K562 (cell line): ENCODE data around the gene GHR. TPM values are rescaled to one million over a fixed set of nuclear protein-coding genes. Genes with fewer than 3 reads are reported as not detected.

ENCODE experiments used
- ATAC-seq: fragments of 200-7000 bp; cut with Tn5 transposase; 3 replicates; pipeline ENCODE4 v1.9.1; 2020; ENCODE audit warnings: moderate library complexity
- BruUV-seq: library from RNA; stranded (reverse); fragments of 400-500 nt; replicated peaks from 2 replicates; lab custom pipeline; 2021; lab: Mats Ljungman, UMichigan
- CTCF ChIA-PET: fragments of 300-600 bp; formaldehyde crosslinking; extraction: SDS; loops from one replicate; lab custom pipeline; 2021; ENCODE audit warnings: low intra/inter-chr PET ratio; lab: Yijun Ruan, JAX
- POLR2A ChIA-PET: fragments of 300-600, 350-650 bp; sonication (Branson Sonifier 250); formaldehyde crosslinking; extraction: SDS; loops from one replicate; lab custom pipeline; 2021; ENCODE audit warnings: antibody characterized with exemption, inconsistent platforms; lab: Yijun Ruan, JAX
- DNase-seq, 4 experiments: peaks; one replicate each; pipeline versions ENCODE4 v3.0.0 to v3.0.0-alpha.2; 2011 to 2018; ENCODE audit warnings: low spot score in 3 of 4, mixed read lengths in 3 of 4; ENCODE audit errors: extremely low read depth in 1 of 4
- FAIRE-seq: peaks from 2 replicates; lab custom pipeline; 2011; peaks lifted over from hg19 to GRCh38; lab: Jason Lieb, UNC
- H2AFZ ChIP-seq: 2 replicates; pipeline ENCODE4 v1.6.0; 2011; ENCODE audit warnings: low read depth, low read length, control low read depth, inconsistent platforms
- H3K27ac ChIP-seq: fragments of 200-600 bp; 3 replicates; pipeline ENCODE4 v1.8.0; 2011; ENCODE audit warnings: low read depth, mild to moderate bottlenecking, control low read depth, inconsistent platforms, low read length, moderate library complexity, mixed read lengths; ENCODE audit errors: extremely low read depth
- H3K27me3 ChIP-seq, 2 experiments: fragments of 300-600 bp in 1 of 2; 2 replicates in 1 of 2; 3 replicates in 1 of 2; pipeline versions ENCODE4 v1.6.0 to v1.8.0; 2011; ENCODE audit warnings: inconsistent platforms in 2 of 2, low read length in 2 of 2, mild to moderate bottlenecking in 1 of 2, mixed read lengths in 1 of 2, moderate library complexity in 1 of 2; ENCODE audit not compliant: control insufficient read depth in 2 of 2, insufficient read depth in 2 of 2
- H3K36me3 ChIP-seq: fragments of 300-600 bp; 3 replicates; pipeline ENCODE4 v1.8.0; 2011; ENCODE audit warnings: mild to moderate bottlenecking, low read length, inconsistent platforms; ENCODE audit not compliant: control insufficient read depth, insufficient read depth
- H3K4me1 ChIP-seq, 2 experiments: fragments of 200-600 bp in 1 of 2; replicated peaks in 1 of 2; 2 replicates in 1 of 2; 3 replicates in 1 of 2; pipeline versions ENCODE4 v1.5.1 to v1.8.0; 2011; ENCODE audit warnings: inconsistent platforms in 2 of 2, low read length in 2 of 2, mild to moderate bottlenecking in 1 of 2, mixed read lengths in 1 of 2, moderate library complexity in 1 of 2; ENCODE audit not compliant: control insufficient read depth in 2 of 2, insufficient read depth in 2 of 2
- H3K4me2 ChIP-seq: 2 replicates; pipeline ENCODE4 v1.6.1; 2011; ENCODE audit warnings: low read length, control low read depth, inconsistent platforms, mixed read lengths; ENCODE audit not compliant: insufficient read depth
- H3K4me3 ChIP-seq: fragments of 200-600 bp; sonication (generic), shearing (Covaris generic); 2 replicates; pipeline ENCODE4 v1.5.1; 2016; ENCODE audit warnings: control low read depth, inconsistent platforms
- H3K79me2 ChIP-seq: fragments of 200-600 bp; 3 replicates; pipeline ENCODE4 v1.8.0; 2011; ENCODE audit warnings: low read length, inconsistent platforms; ENCODE audit not compliant: control insufficient read depth, insufficient read depth
- H3K9ac ChIP-seq, 2 experiments: 2 replicates each; pipeline versions ENCODE4 v1.6.0 to v1.6.1; 2011; ENCODE audit warnings: low read depth in 2 of 2, low read length in 2 of 2, control low read depth in 1 of 2, inconsistent platforms in 1 of 2, mild to moderate bottlenecking in 1 of 2, mixed read lengths in 1 of 2; ENCODE audit not compliant: insufficient read depth in 1 of 2
- H3K9me1 ChIP-seq: one replicate; pipeline ENCODE4 v1.6.0; 2011; ENCODE audit warnings: inconsistent platforms, mild to moderate bottlenecking, low read length, moderate library complexity; ENCODE audit not compliant: control insufficient read depth, insufficient read depth
- H3K9me3 ChIP-seq: replicated peaks from 2 replicates; pipeline ENCODE4 v1.5.1; 2011; ENCODE audit warnings: low read depth, low read length, inconsistent platforms; ENCODE audit not compliant: control insufficient read depth, insufficient read depth
- H4K20me1 ChIP-seq: replicated peaks from 2 replicates; pipeline ENCODE4 v1.6.1; 2011; ENCODE audit warnings: low read length, inconsistent platforms, mixed read lengths; ENCODE audit not compliant: control insufficient read depth, insufficient read depth
- CBX8 ChIP-seq: fragments of 200-600 bp; sonication (generic); IDR thresholded peaks from 2 replicates; pipeline ENCODE4 v1.6.1; 2012; ENCODE audit warnings: borderline replicate concordance, mixed run types, low read depth, mild to moderate bottlenecking, moderate library complexity, mixed read lengths, low read length, control low read depth, inconsistent platforms; ENCODE audit not compliant: poor library complexity, severe bottlenecking; ENCODE audit errors: extremely low read depth
- CUX1 ChIP-seq: fragments of 200-800 bp; sonication (Bioruptor generic); IDR thresholded peaks from 2 replicates; pipeline ENCODE4 v1.6.1; 2016; ENCODE audit warnings: missing genetic modification characterization, missing compliant biosample characterization
- CXXC5 ChIP-seq: fragments of 250-450 bp; sonication (Bioruptor Pico); IDR thresholded peaks from 2 replicates; pipeline ENCODE4 v1.8.0; 2022; ENCODE audit warnings: inconsistent platforms, mild to moderate bottlenecking, moderate library complexity
- ETV6 ChIP-seq, 3 experiments: fragments of 150-350 bp in 1 of 3; sonication (generic) in 1 of 3; formaldehyde crosslinking in 1 of 3; IDR thresholded peaks; 2 replicates each; pipeline versions ENCODE4 v1.6.1 to v1.8.0; 2014 to 2022; ENCODE audit warnings: borderline replicate concordance in 2 of 3, low read depth in 2 of 3, antibody characterized with exemption in 1 of 3, low read length in 1 of 3, mild to moderate bottlenecking in 1 of 3, missing genetic modification reagents in 1 of 3
- EZH2 ChIP-seq: IDR thresholded peaks from 2 replicates; pipeline ENCODE4 v1.6.1; 2012; ENCODE audit warnings: low read depth, mild to moderate bottlenecking, inconsistent platforms, low read length, borderline replicate concordance
- MAFG ChIP-seq: fragments of 450-650 bp; conservative IDR thresholded peaks from 2 replicates; pipeline ENCODE4 v1.6.1; 2016; ENCODE audit warnings: missing genetic modification characterization, missing compliant biosample characterization
- SREBF1 ChIP-seq: fragments of 150-350 bp; IDR thresholded peaks from 2 replicates; pipeline ENCODE4 v1.6.1; 2014; ENCODE audit warnings: antibody characterized with exemption, low read depth, low read length, borderline replicate concordance
- TRIM28 ChIP-seq: fragments of 450-650 bp; IDR thresholded peaks from 2 replicates; pipeline ENCODE4 v1.6.1; 2017
- UBTF ChIP-seq, 2 experiments: IDR thresholded peaks; 2 replicates each; pipeline ENCODE4 v1.6.1; 2012; ENCODE audit warnings: improper control_type of control experiment in 2 of 2, low read depth in 2 of 2, low read length in 2 of 2, borderline replicate concordance in 1 of 2
- ZNF184 ChIP-seq: sonication (generic); formaldehyde crosslinking; IDR thresholded peaks from 2 replicates; pipeline ENCODE4 v1.5.0; 2020; ENCODE audit warnings: missing genetic modification reagents
- ZNF23 ChIP-seq: fragments of 250-450 bp; sonication (Bioruptor Pico); IDR thresholded peaks from 2 replicates; pipeline ENCODE4 v1.4.0; 2020; ENCODE audit warnings: mild to moderate bottlenecking
- ZNF740 ChIP-seq, 3 experiments: fragments of 200-800 bp in 1 of 3; sonication (Bioruptor generic) in 1 of 3; sonication (generic) in 1 of 3; formaldehyde crosslinking in 1 of 3; IDR thresholded peaks; 2 replicates each; pipeline versions ENCODE4 v1.6.1 to v1.8.0; 2016 to 2022; ENCODE audit warnings: mild to moderate bottlenecking in 2 of 3, missing compliant biosample characterization in 2 of 3, missing genetic modification characterization in 2 of 3, missing genetic modification reagents in 1 of 3
- ZNF778 ChIP-seq: fragments of 450-650 bp; formaldehyde crosslinking; IDR thresholded peaks from 2 replicates; pipeline ENCODE4 v1.4.0; 2020; ENCODE audit warnings: mild to moderate bottlenecking, moderate library complexity
- in situ Hi-C: fragments of 300-500 bp; cut with MboI; formaldehyde crosslinking; loops from 4 replicates; pipeline ENCODE4 v1.15.0; 2018; ENCODE audit warnings: inconsistent platforms, mixed read lengths
- intact Hi-C: fragments of 100-400 bp; cut with micrococcal nuclease; formaldehyde crosslinking; loops from 2 replicates; pipeline ENCODE4 v1.14.2; 2022
- polyA plus RNA-seq, 8 experiments: library from polyadenylated mRNA; depleted of rRNA in 4 of 8; stranded (reverse) in 5 of 8; unstranded in 3 of 8; fragments of >200 nt; fragmentation: Nextera tagmentation in 2 of 8; fragmentation: Illumina TruSeq in 1 of 8; extraction: Ambion mirVana in 2 of 8; extraction: Trizol in 1 of 8; gene quantifications; 2 replicates each; pipeline versions ENCODE4 v1.2.1 to v1.2.3, GENCODE V29; 2011 to 2014; ENCODE audit warnings: inconsistent platforms in 1 of 8, missing spikeins in 1 of 8
- total RNA-seq, 7 experiments: library from RNA; depleted of rRNA in 6 of 7; stranded (reverse); fragments of >200 nt in 6 of 7; fragmentation: Illumina TruSeq in 2 of 7; extraction: Trizol in 2 of 7; gene quantifications; 2 replicates each; pipeline versions ENCODE4 v1.2.1 to v1.2.3, GENCODE V29; 2011 to 2021; ENCODE audit warnings: low replicate concordance in 1 of 7

The GHR gene
- total and polyA plus RNA-seq, 9 of the 15 experiments (the other 6 are each of a cell fraction or from before 2014, with no cell fraction given): 0.01 to 0.13 (median 0.07) TPM; not detected in 5

GRCh38 chr5:42593591-42593990, 170.4 kb downstream of the GHR start:
- H2AFZ ChIP-seq: no peak overlapping the region
- no peak overlapping the region for H3K4me3 ChIP-seq
- no peak for ATAC-seq
- no peak for DNase-seq
- FAIRE-seq: no peak
- no peaks in the 10 kb centered on the region for H3K79me2 ChIP-seq
- no peak overlapping the region for H3K4me2 ChIP-seq
- in situ Hi-C loops: loop anchor here (25.0 kb wide), 2 partner anchors 294 to 731 kb away; partner anchors contain the start of gene OXCT1
- intact Hi-C loops: no loop called here
- H3K36me3 ChIP-seq: no peaks in the 10 kb centered on the region
- ChIA-PET CTCF (no interaction called here), POLR2A (interaction anchor here (1.9 kb wide), 1 partner anchor 11 kb away, joined by 4 read pairs; no protein-coding TSS in a partner anchor)
- TF ChIP-seq EZH2: no peak
- TF ChIP-seq ZNF778 (CRISPR knock-in tag): no peak
- TF ChIP-seq SREBF1: no peak
- no peak for TF ChIP-seq ETV6 (IDR thresholded peaks at IDR 0.05; ENCODE audit: borderline replicate concordance in 1 of 2, low read depth in 2 of 2, low read length in 1 of 2)
- no peak for TF ChIP-seq ETV6 (CRISPR knock-in tag; IDR thresholded peaks at IDR 0.05; ENCODE audit: borderline replicate concordance)
- no peak for TF ChIP-seq CBX8
- no peak for TF ChIP-seq ZNF23 (CRISPR knock-in tag)
- no peak for TF ChIP-seq UBTF (IDR thresholded peaks at IDR 0.05; ENCODE audit: borderline replicate concordance in 1 of 2, low read depth in 2 of 2, low read length in 2 of 2)
- TF ChIP-seq ZNF740 (CRISPR knock-in tag; IDR thresholded peaks at IDR 0.05): no peak
- TF ChIP-seq ZNF740 (tag; IDR thresholded peaks at IDR 0.05): no peak
- no peak for TF ChIP-seq TRIM28
- no peak for TF ChIP-seq ZNF184 (CRISPR knock-in tag)
- TF ChIP-seq CUX1 (CRISPR knock-in tag): no peak
- no peak for TF ChIP-seq CXXC5 (CRISPR knock-in tag)
- no peak for TF ChIP-seq MAFG (tag)
- H3K9me3 ChIP-seq: no peaks in the 10 kb centered on the region
- H3K9me1 ChIP-seq: no peaks in the 10 kb centered on the region
- H3K27me3 ChIP-seq: no peaks in the 10 kb centered on the region
- peaks cover 0 to 13% of the 10 kb centered on the region in 2 experiments; a peak in 2 of 5 replicates for H3K4me1 ChIP-seq
- H3K9ac ChIP-seq: no peak overlapping the region
- H4K20me1 ChIP-seq: no peaks in the 10 kb centered on the region
- BruUV-seq: no TSS peak
- no peak overlapping the region for H3K27ac ChIP-seq
